Ascending aorta (tissue), 2 donors: Measurements from ENCODE around the gene INSC. TPM values are rescaled to one million over a fixed set of nuclear protein-coding genes. Genes with fewer than 3 reads are reported as not detected.

Experiments used
- DNase-seq, 2 donors: peaks; one replicate each; pipeline ENCODE4 v3.0.0-alpha.2; 2019; ENCODE audit warnings: low spot score in 2 of 2
- H3K27ac ChIP-seq, 2 donors: fragments of 200-600 bp; sonication (generic); one replicate each; pipeline ENCODE4 v1.5.1; 2016 to 2017; ENCODE audit warnings: mild to moderate bottlenecking in 1 of 2
- H3K27me3 ChIP-seq: fragments of 200-600 bp; sonication (generic); one replicate; pipeline ENCODE4 v1.5.1; 2017
- H3K36me3 ChIP-seq, 2 donors: fragments of 200-600 bp; sonication (generic); one replicate each; pipeline ENCODE4 v1.5.1; 2016
- H3K4me1 ChIP-seq, 2 donors: fragments of 200-600 bp; sonication (generic); one replicate each; pipeline ENCODE4 v1.5.1; 2016 to 2017; ENCODE audit warnings: mild to moderate bottlenecking in 1 of 2
- H3K4me3 ChIP-seq, 2 donors: fragments of 200-600 bp; sonication (generic); one replicate each; pipeline ENCODE4 v1.5.1; 2016 to 2017; ENCODE audit warnings: mild to moderate bottlenecking in 1 of 2
- H3K9me3 ChIP-seq, 2 donors: fragments of 200-600 bp; sonication (generic); one replicate each; pipeline ENCODE4 v1.5.1; 2016
- CTCF ChIP-seq, 3 experiments: fragments of 200-600 bp in 2 of 3; fragments of 450-650 bp in 1 of 3; sonication (generic) in 2 of 3; IDR thresholded peaks; one replicate each; pipeline ENCODE4 v1.5.1; 2016 to 2019; ENCODE audit warnings: antibody characterized with exemption in 3 of 3, mild to moderate bottlenecking in 1 of 3, moderate library complexity in 1 of 3
- intact Hi-C: fragments of 100-400 bp; cut with DNase I; formaldehyde crosslinking; loops from one replicate; pipeline ENCODE4 v1.15.1; 2023
- total RNA-seq: library from RNA; depleted of rRNA; stranded (reverse); fragments of >200 nt; gene quantifications from one replicate; pipeline ENCODE4 v1.1.0, GENCODE V29; 2016

Gene INSC
- total RNA-seq, 1 donor from 2014 or later, result not detected

GRCh38 chr11:15293975-15294620 lies 179.4 kb downstream of the INSC start:
- no peaks in the 10 kb centered on the region for H3K27me3 ChIP-seq
- intact Hi-C loops, result no loop called here
- no peak for TF ChIP-seq CTCF (IDR thresholded peaks at IDR 0.05)
- H3K36me3 ChIP-seq, result no peaks in the 10 kb centered on the region
- H3K27ac ChIP-seq, result no peak overlapping the region
- no peaks in the 10 kb centered on the region for H3K9me3 ChIP-seq
- no peaks in the 10 kb centered on the region for H3K4me1 ChIP-seq
- no peak overlapping the region for H3K4me3 ChIP-seq
- DNase-seq, result no peak

- intact Hi-C loops, result no loop called here
- Histone ChIP-seq H3K27ac (no peak overlapping the region), H3K36me3 (no peaks in the 10 kb centered on the region), H3K9me3 (no peaks in the 10 kb centered on the region), H3K4me3 (no peak overlapping the region), H3K27me3 (no peaks in the 10 kb centered on the region), H3K4me1 (no peaks in the 10 kb centered on the region)
- no peak for DNase-seq
- TF ChIP-seq CTCF (IDR thresholded peaks at IDR 0.05), result no peak
Measured at GRCh38 chr11:15295695-15296094, 181.0 kb downstream of the INSC start.

Other genes starting within 250 kb of the INSC start
- 40.1 TPM for gene CYP2R1, start 222.7 kb upstream of the INSC start, total RNA-seq
- gene CALCA, start 142.6 kb upstream of the INSC start, total RNA-seq, result not detected
- not detected for gene CALCB, start 41.3 kb upstream of the INSC start, total RNA-seq